Rectal smooth muscle tissue (tissue), 1 donor: ENCODE results near the gene PCGF1.
"Not testable (repeated sequence)": the region's sequence is repeated elsewhere in the genome, so short reads cannot be mapped to it uniquely, and the experiment has no call there.

Source experiments
- H3K27ac ChIP-seq: one replicate; pipeline ENCODE4 v1.7.0; 2013; ENCODE audit warnings: low read depth, low read length, inconsistent platforms
- H3K27me3 ChIP-seq: one replicate; pipeline ENCODE4 v1.7.0; 2013; ENCODE audit warnings: low read length; ENCODE audit not compliant: control insufficient read depth, insufficient read depth
- H3K36me3 ChIP-seq: one replicate; pipeline ENCODE4 v1.7.0; 2013; ENCODE audit warnings: low read length; ENCODE audit not compliant: control insufficient read depth, insufficient read depth
- H3K4me1 ChIP-seq: one replicate; pipeline ENCODE4 v1.7.0; 2013; ENCODE audit warnings: low read length; ENCODE audit not compliant: control insufficient read depth, insufficient read depth
- H3K4me3 ChIP-seq: one replicate; pipeline ENCODE4 v1.7.0; 2013; ENCODE audit warnings: low read length
- H3K9ac ChIP-seq: one replicate; pipeline ENCODE4 v1.7.0; 2013; ENCODE audit warnings: low read length

Gene PCGF1

DNA sequence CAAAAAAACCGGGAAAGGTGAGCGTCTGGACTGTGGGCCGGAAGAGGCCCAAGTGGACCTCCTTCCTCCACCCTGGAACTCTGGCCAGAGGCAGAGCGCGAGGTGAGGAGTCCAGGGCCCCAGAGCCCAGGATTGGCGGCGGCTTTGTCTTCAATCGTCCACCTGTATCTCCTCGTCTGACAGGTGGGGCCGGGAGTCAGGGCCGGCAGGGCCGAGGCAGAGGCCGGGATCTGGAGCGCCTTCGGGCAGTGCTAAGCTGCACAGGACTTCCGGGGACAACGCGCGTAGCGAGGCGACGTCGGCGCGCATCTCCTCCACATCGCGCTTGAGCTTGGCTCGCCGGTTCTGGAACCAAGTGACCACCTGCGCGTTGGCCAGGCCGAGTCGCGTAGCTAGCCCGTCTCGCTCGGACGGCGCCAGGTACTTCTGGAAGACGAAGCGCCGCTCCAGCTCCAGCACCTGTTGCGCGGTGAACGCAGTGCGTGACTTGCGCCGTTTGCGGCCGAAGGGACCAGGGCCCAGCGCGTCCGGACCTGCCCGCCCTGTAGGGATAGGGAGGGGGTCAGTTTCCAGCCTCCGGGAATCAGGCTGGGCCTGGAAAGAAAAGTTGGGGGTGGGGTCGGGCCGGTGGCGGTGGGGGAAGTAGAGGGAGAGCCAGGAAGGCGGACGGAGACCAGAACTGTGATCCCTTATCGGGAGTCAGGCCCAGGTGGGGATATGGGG is 9.6 kb downstream of the PCGF1 start:
- H3K36me3 ChIP-seq = peaks cover 8% of the 10 kb centered on the region
- peak overlapping the region; percentile 68 for H3K4me3 ChIP-seq
- H3K9ac ChIP-seq = peak overlapping the region; percentile 36
- H3K27me3 ChIP-seq = peaks cover 27% of the 10 kb centered on the region
- H3K27ac ChIP-seq = no peak overlapping the region
- peaks cover 11% of the 10 kb centered on the region for H3K4me1 ChIP-seq

DNA sequence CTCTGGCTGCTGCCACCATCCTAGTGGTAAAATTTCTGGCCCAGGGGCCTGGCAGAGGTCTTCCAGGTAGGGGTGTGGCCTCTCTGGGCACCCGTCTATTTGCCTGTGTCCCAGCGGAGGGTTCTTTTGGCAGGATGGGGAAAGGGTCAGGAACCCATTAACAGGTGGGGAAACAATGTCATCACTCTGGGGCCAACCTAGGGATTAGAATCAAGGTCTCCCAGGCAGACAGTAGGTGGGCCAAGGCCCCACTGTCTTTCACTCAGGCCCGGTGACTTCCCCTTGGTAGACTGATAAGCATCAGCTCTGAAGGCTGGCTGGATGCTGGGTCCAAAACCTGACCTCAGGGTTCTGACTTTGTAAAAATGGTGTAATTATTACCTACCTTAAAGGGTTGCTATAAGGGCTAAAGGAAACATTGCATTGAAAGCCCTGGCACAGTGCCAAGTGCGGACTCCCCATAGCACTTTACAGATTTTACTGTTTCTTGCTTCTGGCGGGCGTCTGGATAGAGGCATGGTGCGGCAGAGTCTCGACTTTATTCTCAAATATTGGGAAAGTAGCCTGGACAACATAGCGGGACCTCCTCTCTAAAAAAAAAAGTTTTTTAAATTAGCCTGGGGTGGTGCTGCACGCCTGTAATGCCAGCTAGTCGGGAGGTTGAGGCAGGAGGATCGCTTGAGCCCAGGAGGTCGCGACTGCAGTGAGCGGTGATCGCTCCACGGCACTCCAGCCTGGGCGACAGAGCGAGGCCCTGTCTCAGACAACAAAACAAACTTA is 10.3 kb downstream of the PCGF1 start:
- Histone ChIP-seq H3K4me1 (peaks cover 8% of the 10 kb centered on the region), H3K27ac (no peak overlapping the region), H3K27me3 (peaks cover 26% of the 10 kb centered on the region), H3K4me3 (peak overlapping the region; percentile 68), H3K36me3 (peaks cover 14% of the 10 kb centered on the region), H3K9ac (no peak overlapping the region)

DNA sequence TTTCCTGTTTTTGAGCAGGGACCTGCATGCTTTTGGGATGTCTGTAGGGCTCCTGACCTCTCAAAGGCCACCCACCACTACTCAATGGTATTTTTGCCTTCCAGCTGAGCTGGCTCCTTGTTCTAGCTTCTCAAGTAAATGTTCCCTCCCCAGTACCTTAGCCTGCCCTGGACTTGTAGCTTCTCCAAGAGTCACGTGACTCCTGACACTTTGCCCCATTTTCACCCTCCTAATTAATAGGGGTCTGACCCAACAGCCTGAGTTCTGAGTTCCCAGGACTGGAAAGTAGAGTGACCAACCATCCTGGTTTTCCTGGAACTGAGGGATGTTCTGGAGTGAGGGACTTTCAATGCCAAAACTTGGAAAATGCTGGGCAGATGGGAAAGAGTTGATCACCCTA is 12.1 kb downstream of the PCGF1 start:
- Histone ChIP-seq H3K4me1 (peaks cover 8% of the 10 kb centered on the region), H3K27ac (no peak overlapping the region), H3K9ac (no peak overlapping the region), H3K4me3 (no peak overlapping the region), H3K27me3 (peaks cover 23% of the 10 kb centered on the region), H3K36me3 (peaks cover 27% of the 10 kb centered on the region)

DNA sequence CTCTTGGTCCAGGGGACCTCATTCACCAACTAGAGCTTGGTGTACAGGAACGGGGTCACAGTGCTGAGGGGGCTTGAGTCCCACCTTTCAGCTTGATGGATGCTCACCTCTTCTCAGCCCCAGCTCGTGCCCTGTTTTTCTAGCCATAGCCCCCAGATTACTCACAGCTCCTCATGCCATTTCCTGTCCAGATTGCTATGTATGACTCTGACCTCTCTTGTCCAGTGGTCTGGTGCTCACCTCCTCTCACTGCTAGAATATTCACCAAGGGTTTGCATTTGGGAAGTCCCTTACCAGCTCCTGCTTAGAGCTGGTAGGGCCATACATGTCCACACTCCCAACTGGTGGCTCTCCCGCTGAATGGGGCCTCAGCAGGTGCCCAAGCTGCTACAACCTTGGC is 13.9 kb downstream of the PCGF1 start:
- H3K4me3 ChIP-seq = no peak overlapping the region
- H3K36me3 ChIP-seq = peaks cover 32% of the 10 kb centered on the region
- H3K27me3 ChIP-seq = peaks cover 10% of the 10 kb centered on the region
- no peak overlapping the region for H3K9ac ChIP-seq
- peaks cover 5% of the 10 kb centered on the region for H3K4me1 ChIP-seq
- H3K27ac ChIP-seq = no peak overlapping the region

DNA sequence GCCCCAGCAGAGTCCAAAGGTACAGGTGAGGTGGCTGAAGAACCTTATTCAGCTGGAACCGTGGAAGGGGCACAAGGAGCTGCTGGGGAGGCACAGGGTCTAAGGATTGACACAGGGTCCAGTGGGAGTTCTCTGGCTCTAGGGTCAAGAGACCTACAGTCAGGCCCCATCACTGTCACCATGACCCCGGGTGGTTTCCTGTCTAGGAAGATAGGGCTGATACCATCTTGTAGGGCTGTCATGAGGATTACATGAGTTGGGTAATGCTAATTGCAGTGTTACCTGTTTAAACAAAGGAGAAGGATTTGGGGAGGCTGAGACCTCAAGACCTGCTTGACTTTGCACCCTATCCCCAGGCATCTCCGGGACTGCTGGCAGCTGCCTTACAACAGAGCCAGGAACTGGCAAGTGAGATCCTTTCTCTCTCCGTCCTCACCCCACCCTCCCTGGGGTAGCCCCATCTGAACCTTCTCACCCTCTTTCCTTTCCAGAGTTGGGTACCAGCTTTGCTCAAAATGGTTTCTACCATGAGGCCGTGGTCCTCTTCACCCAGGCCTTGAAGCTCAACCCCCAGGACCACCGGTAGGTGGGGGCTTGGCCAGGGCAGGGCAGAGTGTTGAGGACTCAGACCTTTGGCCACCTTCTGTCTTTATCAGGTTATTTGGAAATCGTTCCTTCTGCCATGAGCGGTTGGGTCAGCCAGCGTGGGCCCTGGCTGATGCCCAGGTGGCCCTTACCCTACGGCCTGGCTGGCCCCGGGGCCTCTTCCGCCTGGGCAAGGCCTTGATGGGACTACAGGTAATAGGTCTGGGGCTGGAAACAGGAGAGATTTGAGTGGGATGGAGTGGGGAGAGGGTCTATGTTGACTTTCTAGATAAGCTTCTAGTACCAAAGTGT is 15.6 kb downstream of the PCGF1 start:
- H3K4me3 ChIP-seq = no peak overlapping the region
- no peaks in the 10 kb centered on the region for H3K4me1 ChIP-seq
- peaks cover 32% of the 10 kb centered on the region for H3K36me3 ChIP-seq
- H3K9ac ChIP-seq = no peak overlapping the region
- no peaks in the 10 kb centered on the region for H3K27me3 ChIP-seq
- no peak overlapping the region for H3K27ac ChIP-seq

DNA sequence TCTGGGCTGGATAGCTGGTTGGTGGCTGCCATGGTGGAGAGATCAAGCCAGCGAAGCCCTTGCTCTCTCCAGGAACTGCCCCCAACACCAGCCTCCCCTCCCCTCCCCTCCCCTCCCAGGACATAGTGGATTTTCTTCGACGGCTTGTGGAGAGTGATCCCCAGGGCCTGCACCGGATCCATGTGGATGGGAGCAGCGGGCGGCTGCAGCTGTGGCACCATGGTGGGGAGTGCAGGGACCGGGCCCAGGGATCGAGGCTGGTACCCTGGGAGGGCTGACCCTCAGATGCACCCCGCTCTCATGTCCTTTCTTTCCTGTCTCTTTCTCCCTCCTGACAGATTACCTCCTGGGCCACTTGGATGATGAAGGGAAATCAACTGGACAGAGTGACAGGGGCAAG is 17.6 kb downstream of the PCGF1 start:
- H3K9ac ChIP-seq = no peak overlapping the region
- no peak overlapping the region for H3K27ac ChIP-seq
- H3K4me1 ChIP-seq = no peaks in the 10 kb centered on the region
- H3K27me3 ChIP-seq = no peaks in the 10 kb centered on the region
- H3K36me3 ChIP-seq = peaks cover 32% of the 10 kb centered on the region
- no peak overlapping the region for H3K4me3 ChIP-seq

DNA sequence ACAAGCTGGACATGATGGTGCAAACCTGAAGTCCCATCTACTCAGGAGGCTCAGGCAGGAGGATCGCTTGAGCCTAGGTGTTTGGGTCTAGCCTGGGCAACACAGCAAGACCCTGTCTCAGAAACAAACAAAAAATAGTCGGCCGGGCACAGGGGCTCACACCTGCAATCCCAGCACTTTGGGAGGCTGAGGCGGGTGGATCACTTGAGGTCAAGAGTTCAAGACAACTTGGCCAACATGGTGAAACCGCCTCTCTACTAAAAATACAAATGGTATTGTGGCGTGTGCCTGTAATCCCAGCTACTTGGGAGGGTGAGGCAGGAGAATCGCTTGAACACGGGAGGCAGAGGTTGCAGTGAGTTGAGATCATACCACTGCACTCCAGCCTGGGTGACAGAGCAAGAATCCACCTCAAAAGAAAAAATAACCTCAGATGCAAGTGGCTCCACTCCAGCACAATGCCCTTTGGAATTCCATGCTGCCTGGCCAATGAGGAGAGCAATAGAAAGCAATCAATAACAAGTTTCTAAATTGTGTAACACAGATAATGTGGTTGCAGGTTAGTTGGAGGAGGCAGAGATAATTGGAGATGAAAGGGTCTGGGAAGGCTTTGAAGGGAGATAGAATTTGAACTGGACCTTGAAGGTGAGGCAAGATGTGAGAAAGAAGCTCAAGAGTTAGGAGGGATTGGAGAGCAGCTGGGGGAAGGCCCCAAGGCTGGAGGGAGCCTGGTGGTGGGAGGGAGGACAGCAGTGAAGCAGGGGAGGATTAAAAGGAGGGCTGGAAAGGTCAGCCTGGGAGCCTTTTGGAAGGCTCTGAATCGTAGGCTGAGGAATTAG is 18.6 kb downstream of the PCGF1 start:
- no peaks in the 10 kb centered on the region for H3K27me3 ChIP-seq
- peaks cover 27% of the 10 kb centered on the region for H3K36me3 ChIP-seq

DNA sequence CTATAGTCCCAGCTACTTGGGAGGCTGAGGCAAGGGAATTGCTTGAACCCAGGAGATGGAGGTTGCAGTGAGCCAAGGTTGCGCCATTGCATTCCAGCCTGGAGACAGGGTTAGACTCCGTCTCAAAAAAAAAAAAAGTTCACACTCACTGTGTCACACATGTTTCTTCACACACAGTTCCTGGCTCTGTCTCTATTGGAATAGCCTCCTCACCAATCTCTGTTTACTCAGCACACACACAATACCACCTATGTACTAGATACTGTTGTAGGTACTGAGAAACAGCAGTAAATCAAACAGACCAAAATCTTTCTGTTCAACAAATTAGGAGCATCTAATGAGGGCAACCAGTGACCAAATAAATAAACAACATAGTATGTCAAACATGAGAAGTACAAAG is 21.4 kb downstream of the PCGF1 start:
- Histone ChIP-seq H3K4me1 (peaks cover 13% of the 10 kb centered on the region), H3K36me3 (peaks cover 11% of the 10 kb centered on the region), H3K9ac (no peak overlapping the region), H3K4me3 (no peak overlapping the region), H3K27me3 (no peaks in the 10 kb centered on the region), H3K27ac (no peak overlapping the region)

More for the DNA sequence above, 18.6 kb downstream of the PCGF1 start:
- Histone ChIP-seq H3K4me3 (no peak overlapping the region), H3K9ac (no peak overlapping the region), H3K4me1 (no peaks in the 10 kb centered on the region), H3K27ac (no peak overlapping the region)

DNA sequence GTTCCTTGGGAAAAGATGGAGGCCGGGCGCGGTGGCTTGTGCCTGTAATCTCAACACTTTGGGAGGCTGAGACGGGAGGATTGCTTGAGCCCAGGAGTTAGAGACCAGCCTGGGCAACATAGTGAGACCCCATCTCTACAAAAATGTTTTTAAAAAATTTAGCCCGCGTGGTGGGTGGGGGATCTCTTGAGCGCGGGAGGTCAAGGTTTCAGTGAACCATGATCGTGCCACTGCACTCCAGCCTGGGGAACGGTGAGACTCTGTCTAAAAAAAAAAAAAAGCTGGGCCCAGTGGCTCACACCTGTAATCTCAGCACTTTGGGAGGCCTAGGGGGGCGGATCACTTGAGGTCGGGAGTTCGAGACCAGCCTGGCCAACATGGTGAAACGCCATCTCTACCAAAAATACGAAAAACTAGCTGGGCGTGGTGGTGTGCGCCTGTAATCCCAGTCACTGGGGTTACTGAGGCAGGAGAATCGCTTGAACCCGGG is 23.8 kb downstream of the PCGF1 start:
- Histone ChIP-seq H3K4me3 (peak overlapping the region; percentile 91), H3K4me1 (peaks cover 18% of the 10 kb centered on the region)
- H3K36me3 ChIP-seq, H3K9ac ChIP-seq, H3K27me3 ChIP-seq, H3K27ac ChIP-seq: not testable (repeated sequence)

DNA sequence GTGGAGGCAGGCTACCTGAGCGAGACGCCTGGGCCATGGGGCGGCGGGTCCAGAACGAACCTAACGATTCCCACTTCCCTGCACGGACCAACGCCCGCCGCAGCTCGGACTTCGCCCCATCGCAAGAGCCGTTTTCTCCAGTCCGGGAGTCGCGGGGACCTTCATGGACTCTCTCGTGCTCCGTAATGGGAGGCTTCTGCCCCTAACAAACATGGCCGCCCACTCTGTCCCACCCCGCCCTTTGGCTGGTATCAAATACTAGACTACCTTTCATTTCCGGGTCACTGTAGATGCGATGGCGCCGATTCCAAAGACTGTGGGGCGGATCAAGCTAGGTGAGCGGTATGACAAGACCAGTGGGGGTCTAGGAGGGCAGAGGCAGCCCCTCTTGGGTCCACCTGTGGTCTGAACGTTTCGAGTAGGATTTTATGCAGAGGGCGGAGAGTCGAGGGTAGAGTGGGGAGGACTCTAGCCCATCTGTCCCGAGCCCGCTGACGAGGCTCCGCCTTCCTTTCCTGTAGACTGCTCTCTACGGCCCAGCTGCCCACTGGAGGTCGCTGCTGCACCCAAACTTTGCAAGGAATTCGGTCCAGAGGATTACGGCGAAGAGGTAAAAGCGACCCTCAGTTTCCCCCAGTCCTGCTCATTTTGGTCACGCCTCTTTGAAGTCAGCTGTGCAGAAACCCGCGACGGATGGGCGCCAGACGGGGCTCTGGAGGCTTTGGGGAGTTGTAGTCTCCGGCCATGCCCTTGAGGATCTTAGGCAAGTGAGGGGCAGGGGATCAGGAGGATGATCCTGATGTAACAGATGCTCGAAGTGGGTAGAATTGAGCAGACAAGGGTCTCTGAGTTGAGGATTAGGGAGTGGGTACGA is 24.5 kb downstream of the PCGF1 start, which contains the start of the genes CCDC142 and TTC31:
Gene CCDC142, minus strand, starts transcription at position 198 of the 874 bp plus-strand sequence. Its CDS starts 161 bp downstream, at position 37.
Gene TTC31, plus strand, starts transcription at position 281 of the 874 bp plus-strand sequence. Its CDS starts 15 bp downstream, at position 296.
- peak within 1 kb of the TSS; percentile 84 for H3K27ac ChIP-seq
- H3K9ac ChIP-seq = peak within 1 kb of the TSS; percentile 78
- H3K36me3 ChIP-seq = no peaks in the 10 kb centered on the region
- H3K4me3 ChIP-seq = peak within 1 kb of the TSS; percentile 91
- no peaks in the 10 kb centered on the region for H3K27me3 ChIP-seq
- H3K4me1 ChIP-seq = peaks cover 18% of the 10 kb centered on the region
